HepG2 (cell line): Measurements from ENCODE around the gene TSSK6. TPM values are rescaled to one million over a fixed set of nuclear protein-coding genes. Genes with fewer than 3 reads are reported as not detected.

Experiments used
- ATAC-seq: fragments of 200-7000 bp; cut with Tn5 transposase; 3 replicates; pipeline ENCODE4 v1.9.1; 2020; ENCODE audit warnings: mild to moderate bottlenecking, moderate library complexity
- BruUV-seq: library from RNA; stranded (reverse); fragments of 400-500 nt; replicated peaks from 2 replicates; lab custom pipeline; 2021; lab: Mats Ljungman, UMichigan
- CTCF ChIA-PET: fragments of 300-600 bp; formaldehyde crosslinking; extraction: SDS; loops from one replicate; lab custom pipeline; 2021; ENCODE audit warnings: low total read pairs, inconsistent platforms, low intra/inter-chr PET ratio; lab: Yijun Ruan, JAX
- POLR2A ChIA-PET: fragments of 350-600 bp; sonication (Branson Sonifier 250); formaldehyde crosslinking; loops from one replicate; lab custom pipeline; 2020; ENCODE audit warnings: antibody characterized with exemption, inconsistent platforms; lab: Yijun Ruan, JAX
- DNase-seq: peaks from one replicate; pipeline ENCODE4 v3.0.0-alpha.2; 2015; ENCODE audit warnings: low spot score
- FAIRE-seq: peaks from 3 replicates; lab custom pipeline; 2011; peaks lifted over from hg19 to GRCh38; lab: Jason Lieb, UNC
- H2AFZ ChIP-seq: one replicate; pipeline ENCODE4 v1.6.1; 2011; ENCODE audit warnings: low read length, inconsistent platforms
- H3K27ac ChIP-seq: fragments of 300-600 bp; 3 replicates; pipeline ENCODE4 v1.8.0; 2011; ENCODE audit warnings: mixed run types, mild to moderate bottlenecking, mixed read lengths, low read length, inconsistent platforms; ENCODE audit not compliant: insufficient read depth; ENCODE audit errors: extremely low read length
- H3K27me3 ChIP-seq, 2 experiments: fragments of 200-600 bp in 1 of 2; 2 replicates in 1 of 2; 3 replicates in 1 of 2; pipeline versions ENCODE4 v1.6.0 to v1.8.0; 2011; ENCODE audit warnings: low read length in 2 of 2, mild to moderate bottlenecking in 2 of 2, moderate library complexity in 2 of 2, inconsistent platforms in 1 of 2; ENCODE audit not compliant: insufficient read depth in 2 of 2, control insufficient read depth in 1 of 2
- H3K36me3 ChIP-seq, 2 experiments: fragments of 200-600 bp in 1 of 2; replicated peaks in 1 of 2; 2 replicates in 1 of 2; 3 replicates in 1 of 2; pipeline versions ENCODE4 v1.5.1 to v1.8.0; 2011; ENCODE audit warnings: low read length in 2 of 2, inconsistent platforms in 1 of 2; ENCODE audit not compliant: insufficient read depth in 2 of 2, control insufficient read depth in 1 of 2
- H3K4me1 ChIP-seq: 2 replicates; pipeline ENCODE4 v1.5.1; 2012; ENCODE audit warnings: low read length, inconsistent platforms; ENCODE audit not compliant: insufficient read depth
- H3K4me2 ChIP-seq: 2 replicates; pipeline ENCODE4 v1.6.0; 2011; ENCODE audit warnings: low read depth, low read length, inconsistent platforms
- H3K4me3 ChIP-seq, 3 experiments: fragments of 200-600 bp in 1 of 3; sonication (generic), shearing (Covaris generic) in 1 of 3; replicated peaks in 1 of 3; 2 replicates each; pipeline ENCODE4 v1.5.1; 2011 to 2016; ENCODE audit warnings: low read length in 3 of 3, inconsistent platforms in 2 of 3, low read depth in 2 of 3, mild to moderate bottlenecking in 2 of 3, control low read depth in 1 of 3, mixed read lengths in 1 of 3; ENCODE audit not compliant: insufficient read depth in 1 of 3
- H3K79me2 ChIP-seq: one replicate; pipeline ENCODE4 v1.6.1; 2011; ENCODE audit warnings: low read length, inconsistent platforms; ENCODE audit not compliant: insufficient read depth
- H3K9ac ChIP-seq: 2 replicates; pipeline ENCODE4 v1.6.0; 2011; ENCODE audit warnings: mild to moderate bottlenecking, low read depth, low read length, inconsistent platforms; ENCODE audit not compliant: insufficient read depth
- H3K9me3 ChIP-seq: 2 replicates; pipeline ENCODE4 v1.5.1; 2012; ENCODE audit warnings: mild to moderate bottlenecking, low read length
- H4K20me1 ChIP-seq: 2 replicates; pipeline ENCODE4 v1.6.0; 2011; ENCODE audit warnings: inconsistent platforms, mild to moderate bottlenecking, low read length, moderate library complexity; ENCODE audit not compliant: insufficient read depth
- KDM2A ChIP-seq: sonication (generic); formaldehyde crosslinking; IDR thresholded peaks from 2 replicates; pipeline ENCODE4 v1.4.0; 2020; ENCODE audit warnings: low read depth, missing genetic modification reagents, borderline replicate concordance
- MIXL1 ChIP-seq: IDR thresholded peaks from 2 replicates; pipeline ENCODE4 v1.6.1; 2016
- THAP11 ChIP-seq: IDR thresholded peaks from 2 replicates; pipeline ENCODE4 v1.6.1; 2016; ENCODE audit warnings: missing biosample characterization, missing genetic modification reagents
- ZNF350 ChIP-seq: sonication (generic); formaldehyde crosslinking; IDR thresholded peaks from 2 replicates; pipeline ENCODE4 v1.4.0; 2020; ENCODE audit warnings: mild to moderate bottlenecking, low read depth, missing genetic modification reagents, borderline replicate concordance
- ZNF614 ChIP-seq: IDR thresholded peaks from 2 replicates; pipeline ENCODE4 v1.6.1; 2018; ENCODE audit warnings: missing biosample characterization, missing genetic modification reagents, inconsistent platforms, borderline replicate concordance
- ZNF781 ChIP-seq: sonication (generic); formaldehyde crosslinking; IDR thresholded peaks from 2 replicates; pipeline ENCODE4 v1.5.1; 2020; ENCODE audit warnings: borderline replicate concordance, mild to moderate bottlenecking, missing genetic modification reagents; ENCODE audit errors: not compliant biosample characterization
- WGBS: methylation state at CpG from one replicate; pipeline ENCODE4 v1.1.6; 2017; ENCODE audit warnings: low lambda C conversion rate; 5-methylcytosine and 5-hydroxymethylcytosine counted together
- in situ Hi-C: cut with HindIII; loops from 2 replicates; pipeline ENCODE4 v1.10.0; 2017; ENCODE audit warnings: low pct_unique_long_range_greater_than_20kb; ENCODE audit not compliant: extremely low pct_ligation_motif_present
- intact Hi-C: fragments of 100-400 bp; cut with micrococcal nuclease; formaldehyde crosslinking; loops from one replicate; pipeline ENCODE4 v1.10.0; 2022; ENCODE audit not compliant: unreplicated experiment
- polyA plus RNA-seq, 8 experiments: library from polyadenylated mRNA; depleted of rRNA in 3 of 8; stranded (reverse) in 7 of 8; unstranded in 1 of 8; fragments of >200 nt; fragmentation: Illumina TruSeq in 4 of 8; extraction: Trizol in 4 of 8; gene quantifications; 2 replicates each; pipeline versions ENCODE4 v1.2.1 to v1.2.3, GENCODE V29; 2011 to 2016; ENCODE audit warnings: low read depth in 4 of 8, missing spikeins in 1 of 8, mixed read lengths in 1 of 8; ENCODE audit not compliant: insufficient read depth in 1 of 8
- total RNA-seq, 5 experiments: library from RNA; depleted of rRNA; stranded (reverse); fragments of >200 nt; fragmentation: Illumina TruSeq; extraction: Trizol; gene quantifications; 2 replicates each; pipeline ENCODE4 v1.2.3, GENCODE V29; 2016; ENCODE audit warnings: low read depth in 1 of 5
- TF ChIP-seq, protein P1 (sequence below): sonication (generic); formaldehyde crosslinking; IDR thresholded peaks from 2 replicates; pipeline ENCODE4 v1.5.0; 2020; ENCODE audit warnings: mild to moderate bottlenecking, missing genetic modification reagents
- TF ChIP-seq, protein P2 (sequence below): sonication (generic); formaldehyde crosslinking; IDR thresholded peaks from 2 replicates; pipeline ENCODE4 v1.5.1; 2020; ENCODE audit warnings: mild to moderate bottlenecking, missing genetic modification reagents, moderate library complexity
- TF ChIP-seq, protein P3 (sequence below): sonication (generic); formaldehyde crosslinking; conservative IDR thresholded peaks from 2 replicates; pipeline ENCODE4 v1.8.0; 2022; ENCODE audit warnings: low read depth, missing genetic modification reagents
- TF ChIP-seq, protein P4 (sequence below), 2 experiments: sonication (generic) in 1 of 2; formaldehyde crosslinking in 1 of 2; IDR thresholded peaks; 2 replicates each; pipeline versions ENCODE4 v1.4.0 to v1.6.1; 2018 to 2020; ENCODE audit warnings: missing genetic modification reagents in 2 of 2, borderline replicate concordance in 1 of 2, low read depth in 1 of 2, mild to moderate bottlenecking in 1 of 2, missing biosample characterization in 1 of 2

The TSSK6 gene
- total and polyA plus RNA-seq, 2 of the 13 experiments (the other 11 are each of a cell fraction or from before 2014, with no cell fraction given) = 0.71 to 1.2 TPM

DNA sequence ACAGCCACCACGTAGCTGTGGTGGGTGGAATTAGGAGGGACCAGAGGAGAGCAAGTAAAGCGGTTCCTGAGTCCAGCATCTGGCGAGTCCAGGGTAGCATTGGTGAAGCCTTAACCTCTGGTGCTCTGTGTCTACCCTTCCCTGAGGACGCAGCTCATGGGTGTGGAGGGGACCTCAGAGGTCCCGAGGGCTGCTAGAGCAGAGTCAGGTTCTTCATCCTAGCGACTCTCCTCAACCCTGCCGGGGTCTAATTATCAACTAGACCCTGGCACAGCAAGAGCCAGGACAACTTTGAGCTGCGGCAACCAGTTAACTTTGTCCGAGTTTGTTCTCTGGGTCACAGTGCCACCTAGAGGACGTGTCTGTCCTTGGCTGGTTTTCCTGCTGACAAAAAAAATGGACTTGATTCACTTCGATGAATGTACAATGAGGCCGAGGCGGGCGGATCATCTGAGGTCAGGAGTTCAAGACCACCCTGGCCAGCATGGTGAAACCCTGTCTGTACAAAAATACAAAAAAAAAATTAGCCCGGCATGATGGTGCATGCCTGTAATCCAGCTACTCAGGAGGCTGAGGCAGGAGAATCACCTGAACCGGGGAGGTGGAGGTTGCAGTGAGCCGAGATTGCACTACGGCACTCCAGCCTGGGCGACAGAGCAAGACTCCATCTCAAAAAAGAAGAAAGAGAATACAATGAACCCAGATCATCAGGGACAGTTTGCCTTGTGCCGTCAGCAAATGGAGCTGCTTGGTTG, 25.0 kb downstream of the TSSK6 start:
- H3K27ac ChIP-seq = peak overlapping the region; percentile 33
- POLR2A ChIA-PET = interaction anchor here (0.7 to 2.9 kb wide), 6 partner anchors 85 to 126 kb away, joined by 3 to 19 read pairs (median 4); partner anchors contain the start of gene GATAD2A
- BruUV-seq = no TSS peak
- H3K4me3 ChIP-seq = no peak overlapping the region
- DNase-seq (peak; percentile 75), ATAC-seq (peak; percentile 61), FAIRE-seq (peak; percentile 91)
- peaks cover 21 to 41% of the 10 kb centered on the region in 2 experiments; a peak in 4 of 5 replicates for H3K36me3 ChIP-seq
- intact Hi-C loops (loop anchor here (1.0 kb wide), 1 partner anchor 124 kb away; no protein-coding TSS in a partner anchor), in situ Hi-C loops (loop anchor here (5.0 kb wide), 1 partner anchor 123 kb away; no protein-coding TSS in a partner anchor)
- CTCF ChIA-PET = interaction anchor here (1.3 to 2.4 kb wide), 3 partner anchors 123 to 147 kb away, joined by 3 to 33 read pairs (median 8); no protein-coding TSS in a partner anchor
- H4K20me1 ChIP-seq = peaks cover 3% of the 10 kb centered on the region; the same call in 1 of the 2 replicates
- no peak overlapping the region for H2AFZ ChIP-seq
- 53% methylated on average over 16 of the region's 20 CpGs for WGBS
- no peak overlapping the region for H3K4me2 ChIP-seq
- no peak overlapping the region for H3K9ac ChIP-seq
- H3K9me3 ChIP-seq = no peaks in the 10 kb centered on the region
- H3K79me2 ChIP-seq = peaks cover 6% of the 10 kb centered on the region
- peaks cover 47% of the 10 kb centered on the region for H3K4me1 ChIP-seq
- H3K27me3 ChIP-seq = no peaks in the 10 kb centered on the region; a peak in 1 of 5 replicates
- 0 out of 2 replicates have a peak, but pooled peaks have one; percentile 22 for TF ChIP-seq KDM2A (CRISPR knock-in tag)
- TF ChIP-seq ZNF614 (CRISPR knock-in tag) = peak; percentile 28; the same call in 1 of the 2 replicates
- TF ChIP-seq, protein P1, sequence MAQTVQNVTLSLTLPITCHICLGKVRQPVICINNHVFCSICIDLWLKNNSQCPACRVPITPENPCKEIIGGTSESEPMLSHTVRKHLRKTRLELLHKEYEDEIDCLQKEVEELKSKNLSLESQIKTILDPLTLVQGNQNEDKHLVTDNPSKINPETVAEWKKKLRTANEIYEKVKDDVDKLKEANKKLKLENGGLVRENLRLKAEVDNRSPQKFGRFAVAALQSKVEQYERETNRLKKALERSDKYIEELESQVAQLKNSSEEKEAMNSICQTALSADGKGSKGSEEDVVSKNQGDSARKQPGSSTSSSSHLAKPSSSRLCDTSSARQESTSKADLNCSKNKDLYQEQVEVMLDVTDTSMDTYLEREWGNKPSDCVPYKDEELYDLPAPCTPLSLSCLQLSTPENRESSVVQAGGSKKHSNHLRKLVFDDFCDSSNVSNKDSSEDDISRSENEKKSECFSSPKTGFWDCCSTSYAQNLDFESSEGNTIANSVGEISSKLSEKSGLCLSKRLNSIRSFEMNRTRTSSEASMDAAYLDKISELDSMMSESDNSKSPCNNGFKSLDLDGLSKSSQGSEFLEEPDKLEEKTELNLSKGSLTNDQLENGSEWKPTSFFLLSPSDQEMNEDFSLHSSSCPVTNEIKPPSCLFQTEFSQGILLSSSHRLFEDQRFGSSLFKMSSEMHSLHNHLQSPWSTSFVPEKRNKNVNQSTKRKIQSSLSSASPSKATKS = no peak
- peak; percentile 39 for TF ChIP-seq ZNF781 (CRISPR knock-in tag)
- TF ChIP-seq, protein P2, sequence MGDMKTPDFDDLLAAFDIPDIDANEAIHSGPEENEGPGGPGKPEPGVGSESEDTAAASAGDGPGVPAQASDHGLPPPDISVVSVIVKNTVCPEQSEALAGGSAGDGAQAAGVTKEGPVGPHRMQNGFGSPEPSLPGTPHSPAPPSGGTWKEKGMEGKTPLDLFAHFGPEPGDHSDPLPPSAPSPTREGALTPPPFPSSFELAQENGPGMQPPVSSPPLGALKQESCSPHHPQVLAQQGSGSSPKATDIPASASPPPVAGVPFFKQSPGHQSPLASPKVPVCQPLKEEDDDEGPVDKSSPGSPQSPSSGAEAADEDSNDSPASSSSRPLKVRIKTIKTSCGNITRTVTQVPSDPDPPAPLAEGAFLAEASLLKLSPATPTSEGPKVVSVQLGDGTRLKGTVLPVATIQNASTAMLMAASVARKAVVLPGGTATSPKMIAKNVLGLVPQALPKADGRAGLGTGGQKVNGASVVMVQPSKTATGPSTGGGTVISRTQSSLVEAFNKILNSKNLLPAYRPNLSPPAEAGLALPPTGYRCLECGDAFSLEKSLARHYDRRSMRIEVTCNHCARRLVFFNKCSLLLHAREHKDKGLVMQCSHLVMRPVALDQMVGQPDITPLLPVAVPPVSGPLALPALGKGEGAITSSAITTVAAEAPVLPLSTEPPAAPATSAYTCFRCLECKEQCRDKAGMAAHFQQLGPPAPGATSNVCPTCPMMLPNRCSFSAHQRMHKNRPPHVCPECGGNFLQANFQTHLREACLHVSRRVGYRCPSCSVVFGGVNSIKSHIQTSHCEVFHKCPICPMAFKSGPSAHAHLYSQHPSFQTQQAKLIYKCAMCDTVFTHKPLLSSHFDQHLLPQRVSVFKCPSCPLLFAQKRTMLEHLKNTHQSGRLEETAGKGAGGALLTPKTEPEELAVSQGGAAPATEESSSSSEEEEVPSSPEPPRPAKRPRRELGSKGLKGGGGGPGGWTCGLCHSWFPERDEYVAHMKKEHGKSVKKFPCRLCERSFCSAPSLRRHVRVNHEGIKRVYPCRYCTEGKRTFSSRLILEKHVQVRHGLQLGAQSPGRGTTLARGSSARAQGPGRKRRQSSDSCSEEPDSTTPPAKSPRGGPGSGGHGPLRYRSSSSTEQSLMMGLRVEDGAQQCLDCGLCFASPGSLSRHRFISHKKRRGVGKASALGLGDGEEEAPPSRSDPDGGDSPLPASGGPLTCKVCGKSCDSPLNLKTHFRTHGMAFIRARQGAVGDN (CRISPR knock-in tag) = no peak
- TF ChIP-seq THAP11 = 0 out of 2 replicates have a peak, but pooled peaks have one; percentile 30
- TF ChIP-seq ZNF350 (CRISPR knock-in tag) = peak; percentile 40; the same call in 1 of the 2 replicates
- TF ChIP-seq, protein P3, sequence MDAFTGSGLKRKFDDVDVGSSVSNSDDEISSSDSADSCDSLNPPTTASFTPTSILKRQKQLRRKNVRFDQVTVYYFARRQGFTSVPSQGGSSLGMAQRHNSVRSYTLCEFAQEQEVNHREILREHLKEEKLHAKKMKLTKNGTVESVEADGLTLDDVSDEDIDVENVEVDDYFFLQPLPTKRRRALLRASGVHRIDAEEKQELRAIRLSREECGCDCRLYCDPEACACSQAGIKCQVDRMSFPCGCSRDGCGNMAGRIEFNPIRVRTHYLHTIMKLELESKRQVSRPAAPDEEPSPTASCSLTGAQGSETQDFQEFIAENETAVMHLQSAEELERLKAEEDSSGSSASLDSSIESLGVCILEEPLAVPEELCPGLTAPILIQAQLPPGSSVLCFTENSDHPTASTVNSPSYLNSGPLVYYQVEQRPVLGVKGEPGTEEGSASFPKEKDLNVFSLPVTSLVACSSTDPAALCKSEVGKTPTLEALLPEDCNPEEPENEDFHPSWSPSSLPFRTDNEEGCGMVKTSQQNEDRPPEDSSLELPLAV = no peak
- TF ChIP-seq MIXL1 (CRISPR knock-in tag) = 0 out of 2 replicates have a peak, but pooled peaks have one; percentile 28
- TF ChIP-seq, protein P4, sequence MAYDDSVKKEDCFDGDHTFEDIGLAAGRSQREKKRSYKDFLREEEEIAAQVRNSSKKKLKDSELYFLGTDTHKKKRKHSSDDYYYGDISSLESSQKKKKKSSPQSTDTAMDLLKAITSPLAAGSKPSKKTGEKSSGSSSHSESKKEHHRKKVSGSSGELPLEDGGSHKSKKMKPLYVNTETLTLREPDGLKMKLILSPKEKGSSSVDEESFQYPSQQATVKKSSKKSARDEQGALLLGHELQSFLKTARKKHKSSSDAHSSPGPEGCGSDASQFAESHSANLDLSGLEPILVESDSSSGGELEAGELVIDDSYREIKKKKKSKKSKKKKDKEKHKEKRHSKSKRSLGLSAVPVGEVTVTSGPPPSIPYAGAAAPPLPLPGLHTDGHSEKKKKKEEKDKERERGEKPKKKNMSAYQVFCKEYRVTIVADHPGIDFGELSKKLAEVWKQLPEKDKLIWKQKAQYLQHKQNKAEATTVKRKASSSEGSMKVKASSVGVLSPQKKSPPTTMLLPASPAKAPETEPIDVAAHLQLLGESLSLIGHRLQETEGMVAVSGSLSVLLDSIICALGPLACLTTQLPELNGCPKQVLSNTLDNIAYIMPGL (CRISPR knock-in tag; IDR thresholded peaks at IDR 0.05; ENCODE audit: borderline replicate concordance in 1 of 2, low read depth in 1 of 2) = peak in 1 of 2 experiments; percentile 37; a peak in 1 of 4 replicates
